Panc1 (cell line): ENCODE results near the gene LMAN2. TPM values are rescaled to one million over a fixed set of nuclear protein-coding genes. Genes with fewer than 3 reads are reported as not detected.

Source experiments
- ATAC-seq: fragments of 200-7000 bp; cut with Tn5 transposase; 2 replicates; pipeline ENCODE4 v1.9.1; 2020; ENCODE audit warnings: mild to moderate bottlenecking, moderate library complexity
- BruUV-seq: library from RNA; stranded (reverse); fragments of 400-500 nt; replicated peaks from 2 replicates; lab custom pipeline; 2021; lab: Mats Ljungman, UMichigan
- CTCF ChIA-PET: fragments of 300-600 bp; sonication (Branson Sonifier 250); formaldehyde crosslinking; loops from one replicate; lab custom pipeline; 2022; ENCODE audit warnings: antibody characterized with exemption; lab: Charles Lee
- POLR2A ChIA-PET: fragments of 300-600 bp; sonication (Branson Sonifier 250); formaldehyde crosslinking; loops from one replicate; lab custom pipeline; 2022; ENCODE audit warnings: antibody characterized with exemption; lab: Charles Lee
- DNase-seq: peaks from one replicate; pipeline ENCODE4 v3.0.0-alpha.2; 2010; ENCODE audit warnings: low read depth, low spot score
- H3K27ac ChIP-seq: 2 replicates; pipeline ENCODE4 v1.5.1; 2011; ENCODE audit warnings: mild to moderate bottlenecking, low read length, inconsistent platforms
- H3K27me3 ChIP-seq: fragments of 200-500 bp; sonication (Bioruptor generic); 2 replicates; pipeline ENCODE4 v1.6.0; 2014; ENCODE audit warnings: low read length, inconsistent platforms; ENCODE audit not compliant: control insufficient read depth, insufficient read depth
- H3K36me3 ChIP-seq: fragments of 200-500 bp; sonication (Bioruptor generic); 2 replicates; pipeline ENCODE4 v1.5.1; 2014; ENCODE audit warnings: inconsistent platforms, mild to moderate bottlenecking, low read length, moderate library complexity; ENCODE audit not compliant: control insufficient read depth, insufficient read depth
- H3K4me1 ChIP-seq: 2 replicates; pipeline ENCODE4 v1.5.1; 2011; ENCODE audit warnings: inconsistent platforms, mild to moderate bottlenecking, low read length, moderate library complexity; ENCODE audit not compliant: control insufficient read depth, insufficient read depth
- H3K4me3 ChIP-seq, 2 experiments: 2 replicates each; pipeline ENCODE4 v1.5.1; 2011 to 2012; ENCODE audit warnings: low read depth in 2 of 2, low read length in 2 of 2, mild to moderate bottlenecking in 2 of 2, inconsistent platforms in 1 of 2, moderate library complexity in 1 of 2
- H3K9me3 ChIP-seq: fragments of 200-500 bp; sonication (Bioruptor generic); 2 replicates; pipeline ENCODE4 v1.5.1; 2014; ENCODE audit warnings: low read depth, mild to moderate bottlenecking, inconsistent platforms, low read length, moderate library complexity; ENCODE audit not compliant: control insufficient read depth, insufficient read depth
- POLR2AphosphoS5 ChIP-seq: IDR thresholded peaks from 2 replicates; pipeline ENCODE4 v1.6.1; 2012; ENCODE audit warnings: mild to moderate bottlenecking, low read depth, low read length, moderate library complexity
- SIN3A ChIP-seq: IDR thresholded peaks from 2 replicates; pipeline ENCODE4 v1.6.1; 2012; ENCODE audit warnings: low read depth, mild to moderate bottlenecking, low read length, moderate library complexity, borderline replicate concordance; ENCODE audit not compliant: insufficient read depth
- TCF7L2 ChIP-seq: IDR thresholded peaks from 2 replicates; pipeline ENCODE4 v1.6.1; 2011; ENCODE audit warnings: mild to moderate bottlenecking, low read depth, low read length, inconsistent platforms
- in situ Hi-C: cut with HindIII; loops from 2 replicates; pipeline ENCODE4 v1.10.0; 2016; ENCODE audit warnings: low sequenced_read_pairs, low pct_unique_long_range_greater_than_20kb
- intact Hi-C: fragments of 100-400 bp; cut with micrococcal nuclease; formaldehyde crosslinking; loops from one replicate; pipeline ENCODE4 v1.10.0; 2022; ENCODE audit not compliant: unreplicated experiment
- total RNA-seq: library from RNA; stranded (reverse); gene quantifications from one replicate; pipeline ENCODE4 v1.2.1, GENCODE V29; 2021; ENCODE audit not compliant: unreplicated experiment
- TF ChIP-seq, protein P1 (sequence below): fragments of 450-650 bp; IDR thresholded peaks from 2 replicates; pipeline ENCODE4 v1.5.1; 2017; ENCODE audit warnings: mild to moderate bottlenecking
- TF ChIP-seq, protein P2 (sequence below), 2 experiments: IDR thresholded peaks; 2 replicates each; pipeline ENCODE4 v1.6.1; 2011 to 2012; ENCODE audit warnings: low read depth in 2 of 2, control low read depth in 1 of 2, low read length in 1 of 2, mild to moderate bottlenecking in 1 of 2, moderate library complexity in 1 of 2; ENCODE audit not compliant: insufficient read depth in 1 of 2

LMAN2 gene
- total RNA-seq, 1 experiment from 2014 or later: 140 TPM

GRCh38 chr5:177356746-177357145 lies 5.3 kb upstream of the LMAN2 start:
- BruUV-seq: no TSS peak
- Histone ChIP-seq H3K27me3 (no peaks in the 10 kb centered on the region), H3K9me3 (no peaks in the 10 kb centered on the region), H3K36me3 (no peaks in the 10 kb centered on the region), H3K27ac (no peak overlapping the region), H3K4me3 (no peak overlapping the region), H3K4me1 (0 out of 2 replicates have a peak, but pooled peaks cover 2% of the 10 kb centered on the region)
- in situ Hi-C loops: no loop called here
- POLR2A ChIA-PET: no interaction called here
- no peak for ATAC-seq
- no peak for TF ChIP-seq POLR2AphosphoS5
- TF ChIP-seq TCF7L2: no peak
- TF ChIP-seq, protein P1, sequence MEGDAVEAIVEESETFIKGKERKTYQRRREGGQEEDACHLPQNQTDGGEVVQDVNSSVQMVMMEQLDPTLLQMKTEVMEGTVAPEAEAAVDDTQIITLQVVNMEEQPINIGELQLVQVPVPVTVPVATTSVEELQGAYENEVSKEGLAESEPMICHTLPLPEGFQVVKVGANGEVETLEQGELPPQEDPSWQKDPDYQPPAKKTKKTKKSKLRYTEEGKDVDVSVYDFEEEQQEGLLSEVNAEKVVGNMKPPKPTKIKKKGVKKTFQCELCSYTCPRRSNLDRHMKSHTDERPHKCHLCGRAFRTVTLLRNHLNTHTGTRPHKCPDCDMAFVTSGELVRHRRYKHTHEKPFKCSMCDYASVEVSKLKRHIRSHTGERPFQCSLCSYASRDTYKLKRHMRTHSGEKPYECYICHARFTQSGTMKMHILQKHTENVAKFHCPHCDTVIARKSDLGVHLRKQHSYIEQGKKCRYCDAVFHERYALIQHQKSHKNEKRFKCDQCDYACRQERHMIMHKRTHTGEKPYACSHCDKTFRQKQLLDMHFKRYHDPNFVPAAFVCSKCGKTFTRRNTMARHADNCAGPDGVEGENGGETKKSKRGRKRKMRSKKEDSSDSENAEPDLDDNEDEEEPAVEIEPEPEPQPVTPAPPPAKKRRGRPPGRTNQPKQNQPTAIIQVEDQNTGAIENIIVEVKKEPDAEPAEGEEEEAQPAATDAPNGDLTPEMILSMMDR: no peak
- TF ChIP-seq SIN3A: no peak
- TF ChIP-seq, protein P2, sequence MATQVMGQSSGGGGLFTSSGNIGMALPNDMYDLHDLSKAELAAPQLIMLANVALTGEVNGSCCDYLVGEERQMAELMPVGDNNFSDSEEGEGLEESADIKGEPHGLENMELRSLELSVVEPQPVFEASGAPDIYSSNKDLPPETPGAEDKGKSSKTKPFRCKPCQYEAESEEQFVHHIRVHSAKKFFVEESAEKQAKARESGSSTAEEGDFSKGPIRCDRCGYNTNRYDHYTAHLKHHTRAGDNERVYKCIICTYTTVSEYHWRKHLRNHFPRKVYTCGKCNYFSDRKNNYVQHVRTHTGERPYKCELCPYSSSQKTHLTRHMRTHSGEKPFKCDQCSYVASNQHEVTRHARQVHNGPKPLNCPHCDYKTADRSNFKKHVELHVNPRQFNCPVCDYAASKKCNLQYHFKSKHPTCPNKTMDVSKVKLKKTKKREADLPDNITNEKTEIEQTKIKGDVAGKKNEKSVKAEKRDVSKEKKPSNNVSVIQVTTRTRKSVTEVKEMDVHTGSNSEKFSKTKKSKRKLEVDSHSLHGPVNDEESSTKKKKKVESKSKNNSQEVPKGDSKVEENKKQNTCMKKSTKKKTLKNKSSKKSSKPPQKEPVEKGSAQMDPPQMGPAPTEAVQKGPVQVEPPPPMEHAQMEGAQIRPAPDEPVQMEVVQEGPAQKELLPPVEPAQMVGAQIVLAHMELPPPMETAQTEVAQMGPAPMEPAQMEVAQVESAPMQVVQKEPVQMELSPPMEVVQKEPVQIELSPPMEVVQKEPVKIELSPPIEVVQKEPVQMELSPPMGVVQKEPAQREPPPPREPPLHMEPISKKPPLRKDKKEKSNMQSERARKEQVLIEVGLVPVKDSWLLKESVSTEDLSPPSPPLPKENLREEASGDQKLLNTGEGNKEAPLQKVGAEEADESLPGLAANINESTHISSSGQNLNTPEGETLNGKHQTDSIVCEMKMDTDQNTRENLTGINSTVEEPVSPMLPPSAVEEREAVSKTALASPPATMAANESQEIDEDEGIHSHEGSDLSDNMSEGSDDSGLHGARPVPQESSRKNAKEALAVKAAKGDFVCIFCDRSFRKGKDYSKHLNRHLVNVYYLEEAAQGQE (IDR thresholded peaks at IDR 0.05; ENCODE audit: insufficient read depth in 1 of 2, low read depth in 2 of 2, low read length in 1 of 2): no peak
- no peak for DNase-seq
- CTCF ChIA-PET: interaction anchor here (0.7 to 1.0 kb wide), 2 partner anchors 16 to 47 kb away, joined by 5 to 8 read pairs; no protein-coding TSS in a partner anchor
- intact Hi-C loops: no loop called here

DNA sequence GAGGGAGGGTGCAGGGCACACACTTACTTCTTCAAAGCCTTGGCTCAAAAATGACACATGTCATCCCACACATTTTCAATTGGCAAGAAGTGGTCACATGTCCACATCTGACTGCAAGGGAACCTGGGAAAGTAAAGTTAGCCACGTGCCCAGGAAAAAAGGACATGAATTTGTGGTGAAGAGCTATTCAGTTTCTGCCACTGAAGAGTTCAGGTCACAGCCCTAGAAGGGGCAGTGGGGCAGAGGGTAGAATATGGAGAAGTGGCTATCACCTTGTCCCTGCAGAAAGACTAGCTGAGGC lies 4.3 kb upstream of the LMAN2 start:
- ATAC-seq (no peak), DNase-seq (no peak)
- intact Hi-C loops: no loop called here
- CTCF ChIA-PET: interaction anchor here (1.0 kb wide), 1 partner anchor 46 kb away, joined by 5 read pairs; no protein-coding TSS in a partner anchor
- no peaks in the 10 kb centered on the region for H3K36me3 ChIP-seq
- TF ChIP-seq, protein P1: no peak
- TF ChIP-seq TCF7L2: no peak
- TF ChIP-seq POLR2AphosphoS5: no peak
- no peak for TF ChIP-seq SIN3A
- TF ChIP-seq, protein P2 (IDR thresholded peaks at IDR 0.05; ENCODE audit: insufficient read depth in 1 of 2, low read depth in 2 of 2, low read length in 1 of 2): no peak
- H3K27me3 ChIP-seq: no peaks in the 10 kb centered on the region
- in situ Hi-C loops: no loop called here
- POLR2A ChIA-PET: no interaction called here
- BruUV-seq: no TSS peak
- H3K4me3 ChIP-seq: no peak overlapping the region
- no peaks in the 10 kb centered on the region for H3K9me3 ChIP-seq
- no peak overlapping the region for H3K27ac ChIP-seq
- H3K4me1 ChIP-seq: 0 out of 2 replicates have a peak, but pooled peaks cover 2% of the 10 kb centered on the region
